ENCODE measurements around the gene NYNRIN. TPM values are rescaled to one million over a fixed set of nuclear protein-coding genes. Genes with fewer than 3 reads are reported as not detected.

NYNRIN gene
- total RNA-seq, 1 experiment from 2014 or later, result 0.27 TPM

- no TSS peak for BruUV-seq (replicated peaks)
- no peak overlapping the region for H3K4me2 ChIP-seq (ENCODE audit: low read length)
- intact Hi-C loops (cut with micrococcal nuclease), result no loop called here
- ChIA-PET CTCF (no interaction called here), POLR2A (no interaction called here), RAD21 (ENCODE audit: low non-redundant PET in 1 of 2, low total read pairs in 2 of 2, uncharacterized antibody in 2 of 2, unreplicated experiment in 2 of 2) (no interaction called here)
- H3K9me3 ChIP-seq (ENCODE audit: control insufficient read depth in 1 of 2, insufficient read depth in 1 of 2, low read depth in 1 of 2, low read length in 2 of 2), result no peaks in the 10 kb centered on the region
- H3K36me3 ChIP-seq (ENCODE audit: control insufficient read depth in 1 of 2, insufficient read depth in 2 of 2, low read length in 2 of 2), result no peaks in the 10 kb centered on the region
- DNase-seq (ENCODE audit: low read depth, low spot score) (no peak), ATAC-seq (peak; percentile 32; the same call in 1 of the 2 replicates)
- no peaks in the 10 kb centered on the region for H3K27me3 ChIP-seq (ENCODE audit: insufficient read depth, low read length)
- H4K20me1 ChIP-seq (ENCODE audit: insufficient read depth), result no peaks in the 10 kb centered on the region
- H3K9me2 ChIP-seq (ENCODE audit: insufficient read depth), result no peaks in the 10 kb centered on the region
- TF ChIP-seq ZFX (IDR thresholded peaks at IDR 0.05) (no peak), EGR1 (IDR thresholded peaks at IDR 0.05; ENCODE audit: low read depth) (no peak), EZH2 (IDR thresholded peaks at IDR 0.05) (no peak), JUND (IDR thresholded peaks at IDR 0.05) (no peak), EZH2phosphoT487 (IDR thresholded peaks at IDR 0.05; ENCODE audit: borderline replicate concordance) (no peak), FOSL1 (IDR thresholded peaks at IDR 0.05; ENCODE audit: low read depth) (no peak)
- H3K27ac ChIP-seq (ENCODE audit: low read depth, low read length), result no peak overlapping the region
- no peak overlapping the region for H3K4me3 ChIP-seq (replicated peaks in 1 of 2; ENCODE audit: low read depth in 1 of 2, low read length in 2 of 2)
- H2AFZ ChIP-seq (ENCODE audit: low read depth, low read length, poor library complexity, severe bottlenecking), result no peak overlapping the region
- H3K4me1 ChIP-seq (ENCODE audit: control insufficient read depth in 1 of 2, insufficient read depth in 2 of 2, low read length in 2 of 2), result peaks cover 0 to 6% of the 10 kb centered on the region in 2 experiments; a peak in 1 of 4 replicates
- no peaks in the 10 kb centered on the region for H3K79me2 ChIP-seq (ENCODE audit: insufficient read depth, low read length)
- H3K9ac ChIP-seq (ENCODE audit: low read length), result no peak overlapping the region
Measured at GRCh38 chr14:24377657-24378056, 21.1 kb upstream of the NYNRIN start.

- Histone ChIP-seq H3K4me1 (ENCODE audit: control insufficient read depth in 1 of 2, insufficient read depth in 2 of 2, low read length in 2 of 2) (peaks cover 0 to 6% of the 10 kb centered on the region in 2 experiments; a peak in 1 of 4 replicates), H3K27me3 (ENCODE audit: insufficient read depth, low read length) (no peaks in the 10 kb centered on the region), H3K79me2 (ENCODE audit: insufficient read depth, low read length) (no peaks in the 10 kb centered on the region), H3K9me3 (ENCODE audit: control insufficient read depth in 1 of 2, insufficient read depth in 1 of 2, low read depth in 1 of 2, low read length in 2 of 2) (no peaks in the 10 kb centered on the region), H3K4me3 (replicated peaks in 1 of 2; ENCODE audit: low read depth in 1 of 2, low read length in 2 of 2) (no peak overlapping the region), H4K20me1 (ENCODE audit: insufficient read depth) (no peaks in the 10 kb centered on the region), H2AFZ (ENCODE audit: low read depth, low read length, poor library complexity, severe bottlenecking) (no peak overlapping the region), H3K36me3 (ENCODE audit: control insufficient read depth in 1 of 2, insufficient read depth in 2 of 2, low read length in 2 of 2) (no peaks in the 10 kb centered on the region), H3K4me2 (ENCODE audit: low read length) (no peak overlapping the region), H3K27ac (ENCODE audit: low read depth, low read length) (no peak overlapping the region), H3K9ac (ENCODE audit: low read length) (no peak overlapping the region), H3K9me2 (ENCODE audit: insufficient read depth) (no peaks in the 10 kb centered on the region)
- ChIA-PET CTCF (interaction anchor here (2.4 kb wide), 1 partner anchor 12 kb away, joined by 7 read pairs; no protein-coding TSS in a partner anchor), POLR2A (no interaction called here), RAD21 (ENCODE audit: low non-redundant PET in 1 of 2, low total read pairs in 2 of 2, uncharacterized antibody in 2 of 2, unreplicated experiment in 2 of 2) (no interaction called here)
- no TSS peak for BruUV-seq (replicated peaks)
- intact Hi-C loops (cut with micrococcal nuclease), result no loop called here
- DNase-seq (ENCODE audit: low read depth, low spot score) (no peak), ATAC-seq (no peak)
- no peak for TF ChIP-seq CTCF (IDR thresholded peaks at IDR 0.05 in 2 of 3, conservative IDR thresholded peaks at IDR 0.05 in 1 of 3; ENCODE audit: borderline replicate concordance in 1 of 3, insufficient read depth in 1 of 3, low read depth in 2 of 3, low read length in 2 of 3)
- no peak for TF ChIP-seq TCF7L2 (IDR thresholded peaks at IDR 0.05; ENCODE audit: borderline replicate concordance, extremely low read depth, insufficient read depth, insufficient read length)
- TF ChIP-seq SP1 (IDR thresholded peaks at IDR 0.05; ENCODE audit: low read depth), result no peak
- no peak for TF ChIP-seq YY1 (IDR thresholded peaks at IDR 0.05; ENCODE audit: extremely low read depth, insufficient replicate concordance, low read depth, low read length)
- no peak for TF ChIP-seq POLR2A (IDR thresholded peaks at IDR 0.05; ENCODE audit: borderline replicate concordance, extremely low read depth, insufficient read depth, insufficient read length)
- TF ChIP-seq CBX3 (IDR thresholded peaks at IDR 0.05; ENCODE audit: low read depth), result no peak
- no peak for TF ChIP-seq ZFX (IDR thresholded peaks at IDR 0.05)
- TF ChIP-seq ELF1 (IDR thresholded peaks at IDR 0.05; ENCODE audit: borderline replicate concordance, low read depth), result no peak
- TF ChIP-seq, protein P1, sequence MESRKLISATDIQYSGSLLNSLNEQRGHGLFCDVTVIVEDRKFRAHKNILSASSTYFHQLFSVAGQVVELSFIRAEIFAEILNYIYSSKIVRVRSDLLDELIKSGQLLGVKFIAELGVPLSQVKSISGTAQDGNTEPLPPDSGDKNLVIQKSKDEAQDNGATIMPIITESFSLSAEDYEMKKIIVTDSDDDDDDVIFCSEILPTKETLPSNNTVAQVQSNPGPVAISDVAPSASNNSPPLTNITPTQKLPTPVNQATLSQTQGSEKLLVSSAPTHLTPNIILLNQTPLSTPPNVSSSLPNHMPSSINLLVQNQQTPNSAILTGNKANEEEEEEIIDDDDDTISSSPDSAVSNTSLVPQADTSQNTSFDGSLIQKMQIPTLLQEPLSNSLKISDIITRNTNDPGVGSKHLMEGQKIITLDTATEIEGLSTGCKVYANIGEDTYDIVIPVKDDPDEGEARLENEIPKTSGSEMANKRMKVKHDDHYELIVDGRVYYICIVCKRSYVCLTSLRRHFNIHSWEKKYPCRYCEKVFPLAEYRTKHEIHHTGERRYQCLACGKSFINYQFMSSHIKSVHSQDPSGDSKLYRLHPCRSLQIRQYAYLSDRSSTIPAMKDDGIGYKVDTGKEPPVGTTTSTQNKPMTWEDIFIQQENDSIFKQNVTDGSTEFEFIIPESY (IDR thresholded peaks at IDR 0.05; ENCODE audit: extremely low read depth, insufficient replicate concordance, low read length), result no peak
Measured at GRCh38 chr14:24378327-24378726, 20.5 kb upstream of the NYNRIN start.

Measured in HCT116 (cell line).